WTC11 (cell line): ENCODE results near the gene KIFC3.

Experiments
- CREM ChIP-seq: sonication (generic); formaldehyde crosslinking; IDR thresholded peaks from 2 replicates; pipeline ENCODE4 v1.8.1; 2022; ENCODE audit warnings: mild to moderate bottlenecking, missing genetic modification reagents, moderate library complexity
- TEAD1 ChIP-seq: sonication (generic); formaldehyde crosslinking; IDR thresholded peaks from 2 replicates; pipeline ENCODE4 v1.8.0; 2022; ENCODE audit warnings: mild to moderate bottlenecking, missing genetic modification reagents
- ZNF232 ChIP-seq: sonication (generic); formaldehyde crosslinking; IDR thresholded peaks from 2 replicates; pipeline ENCODE4 v1.8.0; 2022; ENCODE audit warnings: mild to moderate bottlenecking, missing genetic modification reagents
- TF ChIP-seq, protein P1 (sequence below): fragments of 200-600 bp; IDR thresholded peaks from 2 replicates; pipeline ENCODE4 v1.8.0; 2022; ENCODE audit warnings: antibody characterized with exemption
- TF ChIP-seq, protein P2 (sequence below): sonication (generic); formaldehyde crosslinking; IDR thresholded peaks from 2 replicates; pipeline ENCODE4 v1.8.1; 2022; ENCODE audit warnings: mild to moderate bottlenecking, moderate library complexity, missing genetic modification reagents
- TF ChIP-seq, protein P3 (sequence below): sonication (generic); formaldehyde crosslinking; IDR thresholded peaks from 2 replicates; pipeline ENCODE4 v1.8.0; 2023; ENCODE audit warnings: missing genetic modification reagents
- TF ChIP-seq, protein P4 (sequence below): sonication (generic); formaldehyde crosslinking; IDR thresholded peaks from 2 replicates; pipeline ENCODE4 v1.8.1; 2023; ENCODE audit warnings: mild to moderate bottlenecking, missing genetic modification reagents, borderline replicate concordance

DNA sequence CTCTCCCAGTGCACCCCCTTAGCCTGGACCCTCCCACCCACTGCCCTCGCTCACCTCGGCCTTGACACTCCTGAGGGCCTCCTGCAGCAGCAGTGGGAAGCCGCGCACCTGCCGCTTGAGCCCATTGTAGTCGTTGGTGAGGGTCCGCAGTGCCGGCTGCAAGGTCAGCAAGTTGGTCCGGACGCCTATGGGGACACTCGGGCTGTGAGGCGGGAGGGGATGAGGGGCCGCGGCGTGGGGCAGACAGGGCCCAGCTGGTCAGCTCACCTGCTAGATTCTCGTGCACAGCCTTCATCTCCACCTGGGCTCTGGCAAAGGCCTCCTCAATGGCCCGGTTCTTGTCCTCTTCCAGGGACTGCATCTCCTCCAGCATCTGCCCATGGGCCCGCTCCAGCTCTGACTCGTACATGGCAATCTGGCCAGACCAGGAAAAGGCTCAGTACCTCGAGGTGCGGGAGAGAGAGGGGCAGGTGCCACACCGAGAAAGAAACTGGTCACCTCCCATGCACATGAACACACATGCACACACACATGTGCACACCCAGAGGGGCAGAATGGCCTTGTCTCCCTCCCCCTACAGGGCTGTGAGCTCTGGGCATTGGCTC, 32.6 kb downstream of the KIFC3 start:
- TF ChIP-seq, protein P1, sequence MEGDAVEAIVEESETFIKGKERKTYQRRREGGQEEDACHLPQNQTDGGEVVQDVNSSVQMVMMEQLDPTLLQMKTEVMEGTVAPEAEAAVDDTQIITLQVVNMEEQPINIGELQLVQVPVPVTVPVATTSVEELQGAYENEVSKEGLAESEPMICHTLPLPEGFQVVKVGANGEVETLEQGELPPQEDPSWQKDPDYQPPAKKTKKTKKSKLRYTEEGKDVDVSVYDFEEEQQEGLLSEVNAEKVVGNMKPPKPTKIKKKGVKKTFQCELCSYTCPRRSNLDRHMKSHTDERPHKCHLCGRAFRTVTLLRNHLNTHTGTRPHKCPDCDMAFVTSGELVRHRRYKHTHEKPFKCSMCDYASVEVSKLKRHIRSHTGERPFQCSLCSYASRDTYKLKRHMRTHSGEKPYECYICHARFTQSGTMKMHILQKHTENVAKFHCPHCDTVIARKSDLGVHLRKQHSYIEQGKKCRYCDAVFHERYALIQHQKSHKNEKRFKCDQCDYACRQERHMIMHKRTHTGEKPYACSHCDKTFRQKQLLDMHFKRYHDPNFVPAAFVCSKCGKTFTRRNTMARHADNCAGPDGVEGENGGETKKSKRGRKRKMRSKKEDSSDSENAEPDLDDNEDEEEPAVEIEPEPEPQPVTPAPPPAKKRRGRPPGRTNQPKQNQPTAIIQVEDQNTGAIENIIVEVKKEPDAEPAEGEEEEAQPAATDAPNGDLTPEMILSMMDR: no peak
- no peak for TF ChIP-seq ZNF232 (CRISPR knock-in tag)
- TF ChIP-seq TEAD1 (CRISPR knock-in tag): no peak
- TF ChIP-seq, protein P2, sequence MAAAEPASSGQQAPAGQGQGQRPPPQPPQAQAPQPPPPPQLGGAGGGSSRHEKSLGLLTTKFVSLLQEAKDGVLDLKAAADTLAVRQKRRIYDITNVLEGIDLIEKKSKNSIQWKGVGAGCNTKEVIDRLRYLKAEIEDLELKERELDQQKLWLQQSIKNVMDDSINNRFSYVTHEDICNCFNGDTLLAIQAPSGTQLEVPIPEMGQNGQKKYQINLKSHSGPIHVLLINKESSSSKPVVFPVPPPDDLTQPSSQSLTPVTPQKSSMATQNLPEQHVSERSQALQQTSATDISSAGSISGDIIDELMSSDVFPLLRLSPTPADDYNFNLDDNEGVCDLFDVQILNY (CRISPR knock-in tag): no peak
- no peak for TF ChIP-seq CREM (CRISPR knock-in tag)
- TF ChIP-seq, protein P3, sequence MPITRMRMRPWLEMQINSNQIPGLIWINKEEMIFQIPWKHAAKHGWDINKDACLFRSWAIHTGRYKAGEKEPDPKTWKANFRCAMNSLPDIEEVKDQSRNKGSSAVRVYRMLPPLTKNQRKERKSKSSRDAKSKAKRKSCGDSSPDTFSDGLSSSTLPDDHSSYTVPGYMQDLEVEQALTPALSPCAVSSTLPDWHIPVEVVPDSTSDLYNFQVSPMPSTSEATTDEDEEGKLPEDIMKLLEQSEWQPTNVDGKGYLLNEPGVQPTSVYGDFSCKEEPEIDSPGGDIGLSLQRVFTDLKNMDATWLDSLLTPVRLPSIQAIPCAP (CRISPR knock-in tag): no peak
- TF ChIP-seq, protein P4, sequence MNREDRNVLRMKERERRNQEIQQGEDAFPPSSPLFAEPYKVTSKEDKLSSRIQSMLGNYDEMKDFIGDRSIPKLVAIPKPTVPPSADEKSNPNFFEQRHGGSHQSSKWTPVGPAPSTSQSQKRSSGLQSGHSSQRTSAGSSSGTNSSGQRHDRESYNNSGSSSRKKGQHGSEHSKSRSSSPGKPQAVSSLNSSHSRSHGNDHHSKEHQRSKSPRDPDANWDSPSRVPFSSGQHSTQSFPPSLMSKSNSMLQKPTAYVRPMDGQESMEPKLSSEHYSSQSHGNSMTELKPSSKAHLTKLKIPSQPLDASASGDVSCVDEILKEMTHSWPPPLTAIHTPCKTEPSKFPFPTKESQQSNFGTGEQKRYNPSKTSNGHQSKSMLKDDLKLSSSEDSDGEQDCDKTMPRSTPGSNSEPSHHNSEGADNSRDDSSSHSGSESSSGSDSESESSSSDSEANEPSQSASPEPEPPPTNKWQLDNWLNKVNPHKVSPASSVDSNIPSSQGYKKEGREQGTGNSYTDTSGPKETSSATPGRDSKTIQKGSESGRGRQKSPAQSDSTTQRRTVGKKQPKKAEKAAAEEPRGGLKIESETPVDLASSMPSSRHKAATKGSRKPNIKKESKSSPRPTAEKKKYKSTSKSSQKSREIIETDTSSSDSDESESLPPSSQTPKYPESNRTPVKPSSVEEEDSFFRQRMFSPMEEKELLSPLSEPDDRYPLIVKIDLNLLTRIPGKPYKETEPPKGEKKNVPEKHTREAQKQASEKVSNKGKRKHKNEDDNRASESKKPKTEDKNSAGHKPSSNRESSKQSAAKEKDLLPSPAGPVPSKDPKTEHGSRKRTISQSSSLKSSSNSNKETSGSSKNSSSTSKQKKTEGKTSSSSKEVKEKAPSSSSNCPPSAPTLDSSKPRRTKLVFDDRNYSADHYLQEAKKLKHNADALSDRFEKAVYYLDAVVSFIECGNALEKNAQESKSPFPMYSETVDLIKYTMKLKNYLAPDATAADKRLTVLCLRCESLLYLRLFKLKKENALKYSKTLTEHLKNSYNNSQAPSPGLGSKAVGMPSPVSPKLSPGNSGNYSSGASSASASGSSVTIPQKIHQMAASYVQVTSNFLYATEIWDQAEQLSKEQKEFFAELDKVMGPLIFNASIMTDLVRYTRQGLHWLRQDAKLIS (CRISPR knock-in tag): no peak
